IMR-90 (cell line): ENCODE data around the gene HOXC5. TPM values are rescaled to one million over a fixed set of nuclear protein-coding genes. Genes with fewer than 3 reads are reported as not detected.

Experiments used
- ATAC-seq: fragments of 200-7000 bp; cut with Tn5 transposase; 2 replicates; pipeline ENCODE4 v1.9.1; 2020; ENCODE audit warnings: low read depth, mild to moderate bottlenecking, moderate library complexity
- BruUV-seq: library from RNA; stranded (reverse); fragments of 400-500 nt; replicated peaks from 2 replicates; lab custom pipeline; 2021; lab: Mats Ljungman, UMichigan
- CTCF ChIA-PET: fragments of 300-600 bp; formaldehyde crosslinking; extraction: SDS; loops from one replicate; lab custom pipeline; 2021; ENCODE audit warnings: antibody characterized with exemption; lab: Yijun Ruan, JAX
- POLR2A ChIA-PET: fragments of 300-600 bp; sonication (Branson Sonifier 250); formaldehyde crosslinking; loops from one replicate; lab custom pipeline; 2022; ENCODE audit warnings: antibody characterized with exemption; ENCODE audit not compliant: unreplicated experiment; lab: Charles Lee
- DNase-seq: peaks from one replicate; pipeline ENCODE4 v3.0.0; 2013
- H2AFZ ChIP-seq: replicated peaks from 2 replicates; pipeline ENCODE3; 2013; ENCODE audit warnings: low read length, mild to moderate bottlenecking; ENCODE audit not compliant: poor library complexity
- H2AK5ac ChIP-seq: 2 replicates; pipeline ENCODE4 v1.6.1; 2013; ENCODE audit warnings: low read depth, low read length, inconsistent platforms
- H2AK9ac ChIP-seq: replicated peaks from 2 replicates; pipeline ENCODE3; 2013; ENCODE audit warnings: mild to moderate bottlenecking, low read depth, low read length, moderate library complexity; ENCODE audit not compliant: poor library complexity
- H2BK120ac ChIP-seq: 2 replicates; pipeline ENCODE4 v1.6.1; 2013; ENCODE audit warnings: low read depth, low read length, inconsistent platforms
- H2BK15ac ChIP-seq: 3 replicates; pipeline ENCODE4 v1.6.1; 2013; ENCODE audit warnings: low read depth, low read length, inconsistent platforms
- H2BK20ac ChIP-seq: 2 replicates; pipeline ENCODE4 v1.6.1; 2013; ENCODE audit warnings: low read depth, mild to moderate bottlenecking, inconsistent platforms, low read length, moderate library complexity
- H2BK5ac ChIP-seq: 2 replicates; pipeline ENCODE4 v1.6.1; 2013; ENCODE audit warnings: mild to moderate bottlenecking, low read depth, low read length, inconsistent platforms; ENCODE audit not compliant: poor library complexity, severe bottlenecking
- H3K14ac ChIP-seq: replicated peaks from 2 replicates; pipeline ENCODE4 v1.6.1; 2013; ENCODE audit warnings: low read depth, low read length, inconsistent platforms
- H3K18ac ChIP-seq: 2 replicates; pipeline ENCODE4 v1.6.1; 2013; ENCODE audit warnings: low read depth, low read length, control low read depth
- H3K23ac ChIP-seq: 2 replicates; pipeline ENCODE4 v1.6.1; 2013; ENCODE audit warnings: low read depth, low read length, inconsistent platforms
- H3K27ac ChIP-seq: 2 replicates; pipeline ENCODE4 v1.5.1; 2013; ENCODE audit warnings: mild to moderate bottlenecking, control low read depth, low read length; ENCODE audit not compliant: insufficient read depth
- H3K27me3 ChIP-seq: 2 replicates; pipeline ENCODE4 v1.6.1; 2013; ENCODE audit warnings: low read length; ENCODE audit not compliant: control insufficient read depth, insufficient read depth
- H3K36me3 ChIP-seq: 2 replicates; pipeline ENCODE4 v1.6.1; 2013; ENCODE audit warnings: low read length, mixed read lengths; ENCODE audit not compliant: control insufficient read depth, insufficient read depth
- H3K4ac ChIP-seq: 2 replicates; pipeline ENCODE4 v1.6.1; 2013; ENCODE audit warnings: low read depth, low read length, inconsistent platforms
- H3K4me1 ChIP-seq: 2 replicates; pipeline ENCODE4 v1.6.1; 2013; ENCODE audit warnings: low read length, mixed read lengths; ENCODE audit not compliant: control insufficient read depth, insufficient read depth
- H3K4me2 ChIP-seq: 2 replicates; pipeline ENCODE4 v1.6.1; 2013; ENCODE audit warnings: low read depth, mild to moderate bottlenecking, control low read depth, low read length, moderate library complexity
- H3K4me3 ChIP-seq: 2 replicates; pipeline ENCODE4 v1.5.1; 2013; ENCODE audit warnings: low read depth, mild to moderate bottlenecking, control low read depth, low read length, moderate library complexity; ENCODE audit not compliant: insufficient read depth
- H3K56ac ChIP-seq: 2 replicates; pipeline ENCODE4 v1.6.1; 2013; ENCODE audit warnings: low read length, inconsistent platforms; ENCODE audit not compliant: insufficient read depth; ENCODE audit errors: extremely low read depth
- H3K79me1 ChIP-seq, 2 experiments: 2 replicates each; pipeline ENCODE4 v1.6.1; 2013; ENCODE audit warnings: low read length in 2 of 2, inconsistent platforms in 1 of 2, low read depth in 1 of 2
- H3K9ac ChIP-seq: 2 replicates; pipeline ENCODE4 v1.6.1; 2013; ENCODE audit warnings: low read depth, low read length, control low read depth
- H3K9me1 ChIP-seq: 2 replicates; pipeline ENCODE4 v1.6.1; 2013; ENCODE audit warnings: low read length, inconsistent platforms; ENCODE audit not compliant: insufficient read depth
- H3K9me3 ChIP-seq: 2 replicates; pipeline ENCODE4 v1.6.1; 2013; ENCODE audit warnings: low read length; ENCODE audit not compliant: control insufficient read depth, insufficient read depth
- H4K20me1 ChIP-seq: 2 replicates; pipeline ENCODE4 v1.6.1; 2013; ENCODE audit warnings: low read length, inconsistent platforms; ENCODE audit not compliant: insufficient read depth
- H4K5ac ChIP-seq: 2 replicates; pipeline ENCODE4 v1.6.1; 2013; ENCODE audit warnings: mild to moderate bottlenecking, low read depth, low read length, control low read depth
- H4K8ac ChIP-seq, 2 experiments: 2 replicates each; pipeline ENCODE4 v1.6.1; 2013; ENCODE audit warnings: low read depth in 2 of 2, low read length in 2 of 2, control low read depth in 1 of 2, inconsistent platforms in 1 of 2
- H4K91ac ChIP-seq: 2 replicates; pipeline ENCODE4 v1.6.1; 2013; ENCODE audit warnings: low read depth, low read length, inconsistent platforms; ENCODE audit not compliant: insufficient read depth
- BHLHE40 ChIP-seq: fragments of 150-350 bp; IDR thresholded peaks from 2 replicates; pipeline ENCODE4 v1.6.1; 2016; ENCODE audit warnings: mild to moderate bottlenecking, low read depth, low read length
- CEBPB ChIP-seq: IDR thresholded peaks from 2 replicates; pipeline ENCODE4 v1.6.1; 2012; ENCODE audit warnings: low read depth, low read length, improper control_type of control experiment
- CHD1 ChIP-seq: IDR thresholded peaks from 2 replicates; pipeline ENCODE4 v1.6.1; 2012; ENCODE audit warnings: low read depth, low read length, improper control_type of control experiment
- CTCF ChIP-seq: conservative IDR thresholded peaks from 2 replicates; pipeline ENCODE4 v1.5.1; 2012; ENCODE audit warnings: mild to moderate bottlenecking, low read depth, low read length, improper control_type of control experiment
- ELK1 ChIP-seq: fragments of 150-350 bp; IDR thresholded peaks from 2 replicates; pipeline ENCODE4 v1.6.1; 2016; ENCODE audit warnings: low read depth, mild to moderate bottlenecking, low read length, moderate library complexity, borderline replicate concordance
- FOS ChIP-seq: fragments of 150-350 bp; IDR thresholded peaks from 2 replicates; pipeline ENCODE4 v1.6.1; 2016; ENCODE audit warnings: low read depth, low read length
- MAFK ChIP-seq: IDR thresholded peaks from 2 replicates; pipeline ENCODE4 v1.6.1; 2012; ENCODE audit warnings: low read depth, low read length, improper control_type of control experiment
- MAZ ChIP-seq: IDR thresholded peaks from 2 replicates; pipeline ENCODE4 v1.6.1; 2012; ENCODE audit warnings: low read depth, mild to moderate bottlenecking, low read length, improper control_type of control experiment, moderate library complexity, borderline replicate concordance
- NFE2L2 ChIP-seq: fragments of 150-350 bp; IDR thresholded peaks from 2 replicates; pipeline ENCODE4 v1.6.1; 2016; ENCODE audit warnings: low read depth, mild to moderate bottlenecking, low read length
- POLR2A ChIP-seq: IDR thresholded peaks from 2 replicates; pipeline ENCODE4 v1.6.1; 2012; ENCODE audit warnings: mild to moderate bottlenecking, low read depth, low read length
- RAD21 ChIP-seq: IDR thresholded peaks from 2 replicates; pipeline ENCODE4 v1.6.1; 2012; ENCODE audit warnings: low read length, improper control_type of control experiment
- RCOR1 ChIP-seq: IDR thresholded peaks from 2 replicates; pipeline ENCODE4 v1.6.1; 2012; ENCODE audit warnings: mild to moderate bottlenecking, low read length, improper control_type of control experiment; ENCODE audit not compliant: insufficient replicate concordance
- RFX5 ChIP-seq: IDR thresholded peaks from 2 replicates; pipeline ENCODE4 v1.8.0; 2012; ENCODE audit warnings: low read depth, mild to moderate bottlenecking, low read length, moderate library complexity
- SMC3 ChIP-seq: fragments of 150-350 bp; IDR thresholded peaks from 2 replicates; pipeline ENCODE4 v1.6.1; 2016; ENCODE audit warnings: low read depth, mild to moderate bottlenecking, antibody characterized with exemption, low read length, moderate library complexity
- USF2 ChIP-seq: fragments of 150-350 bp; IDR thresholded peaks from 2 replicates; pipeline ENCODE4 v1.6.1; 2017; ENCODE audit warnings: mild to moderate bottlenecking, antibody characterized with exemption, low read length, low read depth
- WGBS, 2 experiments: methylation state at CpG; one replicate each; pipeline versions ENCODE4 v1.1.5 to v1.1.7; 2013; ENCODE audit warnings: missing lambda C conversion rate in 2 of 2; ENCODE audit not compliant: insufficient read length in 1 of 2; ENCODE audit errors: extremely low coverage in 2 of 2; 5-methylcytosine and 5-hydroxymethylcytosine counted together
- dilution Hi-C: fragments of 300-500 bp; cut with HindIII; formaldehyde crosslinking; loops from one replicate; pipeline ENCODE4 v1.14.3; 2018; ENCODE audit warnings: low sequenced_read_pairs; ENCODE audit not compliant: unreplicated experiment
- in situ Hi-C: fragments of 300-500 bp; cut with MboI; formaldehyde crosslinking; loops from 3 replicates; pipeline ENCODE4 v1.14.3; 2019; ENCODE audit warnings: low sequenced_read_pairs, inconsistent platforms, mixed read lengths
- intact Hi-C: fragments of 100-400 bp; cut with micrococcal nuclease; formaldehyde crosslinking; loops from 2 replicates; pipeline ENCODE4 v1.10.0; 2022
- polyA plus RNA-seq, 3 experiments: library from polyadenylated mRNA; depleted of rRNA; stranded (reverse); fragments of >200 nt; gene quantifications; 2 replicates each; pipeline ENCODE4 v1.2.3, GENCODE V29; 2012; ENCODE audit warnings: low replicate concordance in 1 of 3
- total RNA-seq: library from RNA; depleted of rRNA; stranded (reverse); fragments of >200 nt; gene quantifications from 2 replicates; pipeline ENCODE4 v1.2.3, GENCODE V29; 2012

The HOXC5 gene
- total and polyA plus RNA-seq, 2 of the 4 experiments (the other 2 are of a cell fraction), result not detected

- Histone ChIP-seq H2AK9ac (no peak overlapping the region), H2BK120ac (no peak overlapping the region), H3K9me3 (no peaks in the 10 kb centered on the region), H3K79me1 (no peaks in the 10 kb centered on the region), H2BK5ac (no peak overlapping the region), H3K14ac (no peak overlapping the region), H4K8ac (no peak overlapping the region), H4K5ac (no peak overlapping the region), H3K18ac (no peak overlapping the region), H2AFZ (no peak overlapping the region), H2BK15ac (no peak overlapping the region), H3K4me3 (no peak overlapping the region), H2AK5ac (no peak overlapping the region), H3K27me3 (peaks cover 85% of the 10 kb centered on the region), H3K23ac (no peak overlapping the region), H2BK20ac (no peak overlapping the region), H3K27ac (no peak overlapping the region), H4K20me1 (no peaks in the 10 kb centered on the region), H3K36me3 (no peaks in the 10 kb centered on the region), H3K9ac (no peak overlapping the region), H3K4me2 (no peak overlapping the region), H3K4me1 (no peaks in the 10 kb centered on the region), H3K9me1 (no peaks in the 10 kb centered on the region), H3K4ac (no peak overlapping the region), H4K91ac (no peak overlapping the region), H3K56ac (no peak overlapping the region)
- CTCF ChIA-PET, result no interaction called here
- intact Hi-C loops (no loop called here), dilution Hi-C loops (no loop called here), in situ Hi-C loops (no loop called here)
- no peak for DNase-seq
- TF ChIP-seq MAZ (no peak), NFE2L2 (no peak), FOS (no peak), POLR2A (no peak), ELK1 (no peak), CTCF (no peak), MAFK (no peak), CEBPB (no peak), RFX5 (no peak), USF2 (no peak), SMC3 (no peak), BHLHE40 (no peak), RAD21 (no peak), CHD1 (no peak), RCOR1 (no peak)
- no TSS peak for BruUV-seq
- 69% methylated on average over 16 of the region's 23 CpGs; no CpG with 5 or more reads in 1 of the 2 experiments for WGBS, 2 experiments
- ATAC-seq, result no peak
- POLR2A ChIA-PET, result no interaction called here
These were observed 12.1 kb upstream of the HOXC5 start for GRCh38 chr12:54020591-54021405.
